B cell (primary cell): Measurements from ENCODE around the gene EFCAB8. TPM values are rescaled to one million over a fixed set of nuclear protein-coding genes. Genes with fewer than 3 reads are reported as not detected.

ENCODE experiments used
- ATAC-seq: fragments of 200-7000 bp; cut with Tn5 transposase; one replicate; pipeline ENCODE4 v1.10.0; 2021; ENCODE audit warnings: low read depth, mild to moderate bottlenecking, moderate number of reproducible peaks, moderate library complexity
- CTCF ChIA-PET: fragments of 350-600 bp; sonication (Branson Sonifier 250); formaldehyde crosslinking; loops from one replicate; lab custom pipeline; 2021; ENCODE audit warnings: antibody characterized with exemption, inconsistent platforms; lab: Charles Lee
- POLR2A ChIA-PET: fragments of 350-600 bp; sonication (Branson Sonifier 250); formaldehyde crosslinking; loops from one replicate; lab custom pipeline; 2021; ENCODE audit warnings: antibody characterized with exemption; lab: Charles Lee
- DNase-seq: peaks from one replicate; pipeline ENCODE4 v3.0.0; 2013
- H2AFZ ChIP-seq: 2 replicates; pipeline ENCODE4 v1.6.1; 2012; ENCODE audit warnings: mild to moderate bottlenecking, low read depth, low read length; ENCODE audit not compliant: insufficient read depth, poor library complexity, severe bottlenecking
- H3K27ac ChIP-seq, 2 donors: 1 replicate in 1 of 2; 2 replicates in 1 of 2; pipeline ENCODE4 v1.5.1; 2012 to 2013; ENCODE audit warnings: low read length in 2 of 2, mild to moderate bottlenecking in 2 of 2, moderate library complexity in 1 of 2
- H3K27me3 ChIP-seq, 4 experiments: fragments of 200-600 bp in 1 of 4; sonication (generic) in 1 of 4; replicated peaks in 1 of 4; 1 replicate in 2 of 4; 2 replicates in 2 of 4; pipeline versions ENCODE4 v1.6.1 to v1.7.0; 2013 to 2016; ENCODE audit warnings: low read length in 3 of 4, mild to moderate bottlenecking in 2 of 4, mixed read lengths in 1 of 4, moderate library complexity in 1 of 4; ENCODE audit not compliant: insufficient read depth in 4 of 4, control insufficient read depth in 3 of 4; ENCODE audit errors: control extremely low read depth in 1 of 4
- H3K36me3 ChIP-seq, 2 experiments: replicated peaks in 1 of 2; 1 replicate in 1 of 2; 2 replicates in 1 of 2; pipeline versions ENCODE4 v1.6.1 to v1.7.1; 2013; ENCODE audit warnings: low read length in 1 of 2; ENCODE audit not compliant: insufficient read depth in 2 of 2, control insufficient read depth in 1 of 2; ENCODE audit errors: control extremely low read depth in 1 of 2, extremely low read depth in 1 of 2
- H3K4me1 ChIP-seq, 2 donors: fragments of 200-600 bp in 1 of 2; sonication (generic) in 1 of 2; 1 replicate in 1 of 2; 2 replicates in 1 of 2; pipeline versions ENCODE4 v1.5.1 to v1.6.1; 2013 to 2017; ENCODE audit warnings: low read length in 2 of 2; ENCODE audit not compliant: control insufficient read depth in 2 of 2, insufficient read depth in 2 of 2
- H3K4me2 ChIP-seq: replicated peaks from 2 replicates; pipeline ENCODE3; 2012; ENCODE audit warnings: mild to moderate bottlenecking, low read depth, low read length; ENCODE audit not compliant: poor library complexity, severe bottlenecking
- H3K4me3 ChIP-seq, 5 experiments: fragments of 200-600 bp in 1 of 5; sonication (generic) in 1 of 5; 1 replicate in 3 of 5; 2 replicates in 2 of 5; pipeline versions ENCODE4 v1.5.1 to v1.7.0; 2011 to 2016; ENCODE audit warnings: low read length in 4 of 5, mild to moderate bottlenecking in 4 of 5, low read depth in 2 of 5, control low read depth in 1 of 5, moderate library complexity in 1 of 5; ENCODE audit not compliant: insufficient read depth in 1 of 5; ENCODE audit errors: control extremely low read depth in 1 of 5, extremely low read depth in 1 of 5
- H3K79me2 ChIP-seq: fragments of 200-600 bp; sonication (generic); one replicate; pipeline ENCODE4 v1.6.0; 2016; ENCODE audit warnings: low read length; ENCODE audit not compliant: control insufficient read depth, insufficient read depth
- H3K9ac ChIP-seq: fragments of 200-600 bp; sonication (generic); 2 replicates; pipeline ENCODE4 v1.6.1; 2017; ENCODE audit warnings: mild to moderate bottlenecking, low read length, moderate library complexity
- H3K9me3 ChIP-seq, 3 donors: one replicate each; pipeline versions ENCODE4 v1.6.1 to v1.7.1; 2013; ENCODE audit warnings: low read length in 2 of 3; ENCODE audit not compliant: control insufficient read depth in 2 of 3, insufficient read depth in 1 of 3; ENCODE audit errors: control extremely low read depth in 1 of 3
- H4K20me1 ChIP-seq: 2 replicates; pipeline ENCODE4 v1.6.0; 2012; ENCODE audit warnings: mild to moderate bottlenecking, low read length; ENCODE audit not compliant: insufficient read depth, control insufficient read depth, poor library complexity, severe bottlenecking
- H3K27ac Mint-ChIP-seq: one replicate; pipeline ENCODE4 v1.8.0; 2021; ENCODE audit warnings: mixed read lengths
- H3K27me3 Mint-ChIP-seq: one replicate; pipeline ENCODE4 v1.8.0; 2021; ENCODE audit warnings: mixed read lengths
- H3K4me1 Mint-ChIP-seq: one replicate; pipeline ENCODE4 v1.8.0; 2021; ENCODE audit warnings: mixed read lengths
- H3K4me3 Mint-ChIP-seq: one replicate; pipeline ENCODE4 v1.8.0; 2021; ENCODE audit warnings: mixed read lengths
- H3K9me3 Mint-ChIP-seq: one replicate; pipeline ENCODE4 v1.8.0; 2022; ENCODE audit warnings: mixed read lengths; ENCODE audit not compliant: insufficient read depth
- CTCF ChIP-seq: fragments of 200-600 bp; IDR thresholded peaks from one replicate; pipeline ENCODE4 v1.8.0; 2022; ENCODE audit warnings: antibody characterized with exemption, mild to moderate bottlenecking
- EZH2 ChIP-seq: IDR thresholded peaks from 2 replicates; pipeline ENCODE4 v1.6.1; 2012; ENCODE audit warnings: borderline replicate concordance, low read depth, mild to moderate bottlenecking, moderate library complexity, low read length; ENCODE audit not compliant: insufficient read depth, poor library complexity, severe bottlenecking
- WGBS: methylation state at CpG from one replicate; pipeline ENCODE4 v1.1.5; 2013; ENCODE audit warnings: missing lambda C conversion rate; ENCODE audit not compliant: insufficient coverage; 5-methylcytosine and 5-hydroxymethylcytosine counted together
- intact Hi-C: fragments of 100-400 bp; cut with micrococcal nuclease; formaldehyde crosslinking; loops from one replicate; pipeline ENCODE4 v1.10.0; 2022
- polyA plus RNA-seq: library from polyadenylated mRNA; depleted of rRNA; stranded (reverse); fragments of >200 nt; gene quantifications from 2 replicates; pipeline ENCODE4 v1.2.3, GENCODE V29; 2012
- total RNA-seq, 2 donors: library from RNA; stranded (reverse); fragments of 120-200 nt in 1 of 2; gene quantifications; 1 replicate in 1 of 2; 2 replicates in 1 of 2; pipeline versions ENCODE4 v1.2.3 to v1.2.4, GENCODE V29; 2013 to 2022

Gene EFCAB8
- total and polyA plus RNA-seq, 2 donors (not counting 1 experiment from before 2014, with no cell fraction given), result 0.72 to 2.3 TPM

DNA sequence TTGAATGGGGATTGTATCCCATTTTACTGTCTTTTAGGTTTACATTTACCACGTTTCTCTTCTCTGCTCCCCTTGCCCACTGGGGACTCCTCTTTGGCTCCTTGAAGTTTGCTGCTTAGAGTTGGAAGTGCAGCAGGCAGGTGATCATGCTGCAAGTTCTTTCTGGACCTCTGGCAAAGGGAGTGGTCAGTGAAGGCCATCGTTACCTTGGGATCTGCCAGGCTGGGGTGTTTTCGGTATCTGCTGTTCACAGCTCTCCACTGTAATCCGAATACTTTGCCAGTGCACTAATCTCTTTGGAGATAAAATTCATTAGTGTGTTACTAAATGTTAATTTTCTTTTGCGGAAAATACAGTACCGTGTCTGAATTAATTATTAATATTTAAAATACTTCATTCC, 9.1 kb upstream of the EFCAB8 start:
- Histone ChIP-seq H3K27me3 (no peaks in the 10 kb centered on the region), H3K36me3 (peaks cover 17 to 67% of the 10 kb centered on the region in 2 experiments), H3K4me2 (no peak overlapping the region), H2AFZ (no peak overlapping the region), H4K20me1 (peaks cover 25% of the 10 kb centered on the region), H3K4me1 (no peaks in the 10 kb centered on the region), H3K9me3 (no peaks in the 10 kb centered on the region), H3K79me2 (peaks cover 7% of the 10 kb centered on the region), H3K27ac (no peak overlapping the region), H3K9ac (no peak overlapping the region), H3K4me3 (no peak overlapping the region)
- Mint-ChIP-seq H3K27me3 (no peaks in the 10 kb centered on the region), H3K4me3 (no peak overlapping the region), H3K27ac (no peak overlapping the region), H3K4me1 (no peaks in the 10 kb centered on the region), H3K9me3 (no peaks in the 10 kb centered on the region)
- intact Hi-C loops, result no loop called here
- DNase-seq, result no peak
- no peak for ATAC-seq
- WGBS, result 100% methylated on average over 1 of the region's 6 CpGs
- TF ChIP-seq CTCF (no peak), EZH2 (no peak)
- CTCF ChIA-PET, result interaction anchor here (1.2 kb wide), 1 partner anchor 8 kb away, joined by 3 read pairs; no protein-coding TSS in a partner anchor
- POLR2A ChIA-PET, result no interaction called here

DNA sequence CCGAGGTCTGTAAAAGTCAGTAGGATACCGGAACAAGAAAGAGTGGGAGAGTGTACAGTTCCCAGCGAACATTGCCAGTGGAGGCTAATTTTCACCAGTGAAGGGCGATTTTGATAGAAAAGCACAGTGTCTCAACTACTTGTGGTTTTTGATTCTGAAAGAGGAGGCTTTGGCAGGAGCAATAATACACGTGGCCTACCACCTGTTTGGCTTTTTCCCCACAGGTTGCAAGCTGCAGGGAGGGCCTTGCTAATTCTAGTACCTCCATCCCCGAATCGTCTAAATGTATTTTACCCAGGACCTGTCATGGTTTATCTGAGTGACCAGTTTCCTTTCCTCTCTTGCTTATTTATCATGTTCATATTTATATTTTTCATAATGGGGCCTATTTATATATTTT, 3.3 kb upstream of the EFCAB8 start:
- no peak for DNase-seq
- Histone ChIP-seq H3K27ac (no peak overlapping the region), H3K4me1 (no peaks in the 10 kb centered on the region), H3K4me2 (no peak overlapping the region), H2AFZ (no peak overlapping the region), H4K20me1 (no peaks in the 10 kb centered on the region), H3K79me2 (no peaks in the 10 kb centered on the region), H3K4me3 (no peak overlapping the region), H3K9ac (no peak overlapping the region), H3K9me3 (no peaks in the 10 kb centered on the region), H3K36me3 (peaks cover 6 to 24% of the 10 kb centered on the region in 2 experiments), H3K27me3 (no peaks in the 10 kb centered on the region)
- Mint-ChIP-seq H3K9me3 (no peaks in the 10 kb centered on the region), H3K27ac (no peak overlapping the region), H3K27me3 (no peaks in the 10 kb centered on the region), H3K4me1 (no peaks in the 10 kb centered on the region), H3K4me3 (no peak overlapping the region)
- intact Hi-C loops, result no loop called here
- ATAC-seq, result no peak
- TF ChIP-seq EZH2 (no peak), CTCF (no peak)
- CTCF ChIA-PET, result no interaction called here
- POLR2A ChIA-PET, result no interaction called here
- 80% methylated on average over 5 of the region's 7 CpGs for WGBS
